Muscle of leg (tissue), 11 donors: ENCODE data around the gene CAP2. TPM values are rescaled to one million over a fixed set of nuclear protein-coding genes. Genes with fewer than 3 reads are reported as not detected.

ENCODE experiments used
- DNase-seq: peaks from one replicate; pipeline ENCODE4 v3.0.0; 2013
- H3K27ac ChIP-seq: one replicate; pipeline ENCODE4 v1.5.1; 2013; ENCODE audit warnings: mild to moderate bottlenecking, low read length, control low read depth
- H3K27me3 ChIP-seq: one replicate; pipeline ENCODE4 v1.6.1; 2013; ENCODE audit warnings: low read length; ENCODE audit not compliant: control insufficient read depth, insufficient read depth
- H3K36me3 ChIP-seq: one replicate; pipeline ENCODE4 v1.6.1; 2013; ENCODE audit warnings: low read length; ENCODE audit not compliant: control insufficient read depth, insufficient read depth
- H3K4me1 ChIP-seq: one replicate; pipeline ENCODE4 v1.6.1; 2013; ENCODE audit warnings: low read length; ENCODE audit not compliant: control insufficient read depth, insufficient read depth
- H3K4me3 ChIP-seq: one replicate; pipeline ENCODE4 v1.5.1; 2013; ENCODE audit warnings: low read length, control low read depth
- H3K9me3 ChIP-seq: replicated peaks from 2 replicates; pipeline ENCODE4 v1.6.1; 2013; ENCODE audit warnings: low read depth, low read length; ENCODE audit not compliant: control insufficient read depth
- WGBS: methylation state at CpG from one replicate; pipeline ENCODE4 v1.1.5; 2013; ENCODE audit warnings: missing lambda C conversion rate; ENCODE audit not compliant: insufficient coverage; 5-methylcytosine and 5-hydroxymethylcytosine counted together
- polyA plus RNA-seq, 8 donors: library from polyadenylated mRNA; unstranded; fragments of 120-200 nt; gene quantifications; one replicate each; pipeline versions ENCODE4 v1.2.1 to v1.2.3, GENCODE V29; 2013; ENCODE audit warnings: inconsistent platforms in 1 of 8, low replicate concordance in 1 of 8; ENCODE audit not compliant: insufficient read length in 8 of 8, insufficient read depth in 1 of 8
- total RNA-seq: library from RNA; stranded (reverse); fragments of 120-200 nt; gene quantifications from one replicate; pipeline ENCODE4 v1.2.4, GENCODE V29; 2013

Gene CAP2
- total and polyA plus RNA-seq, 9 donors, result 56.3 to 201 (median 148) TPM

- peak overlapping the region; percentile 80 for H3K27ac ChIP-seq
- 6% methylated on average over 4 of the region's 10 CpGs for WGBS
- H3K4me3 ChIP-seq, result no peak overlapping the region
- peaks cover 14% of the 10 kb centered on the region for H3K36me3 ChIP-seq
- no peaks in the 10 kb centered on the region for H3K27me3 ChIP-seq
- no peaks in the 10 kb centered on the region for H3K9me3 ChIP-seq
- DNase-seq, result peak; percentile 64
- peaks cover 28% of the 10 kb centered on the region for H3K4me1 ChIP-seq
Observed at GRCh38 chr6:17491416-17492142, 98.2 kb downstream of the CAP2 start.

- no peak for DNase-seq
- no peak overlapping the region for H3K4me3 ChIP-seq
- peaks cover 14% of the 10 kb centered on the region for H3K36me3 ChIP-seq
- 50% methylated on average over 2 of the region's 6 CpGs for WGBS
- peak overlapping the region; percentile 80 for H3K27ac ChIP-seq
- H3K9me3 ChIP-seq, result no peaks in the 10 kb centered on the region
- H3K4me1 ChIP-seq, result peaks cover 28% of the 10 kb centered on the region
- no peaks in the 10 kb centered on the region for H3K27me3 ChIP-seq
Observed at GRCh38 chr6:17492350-17492749, 99.0 kb downstream of the CAP2 start.

GRCh38 chr6:17493286-17493685, 99.9 kb downstream of the CAP2 start:
- no CpG with 5 or more reads among the region's 2 CpGs for WGBS
- H3K27ac ChIP-seq, result no peak overlapping the region
- no peaks in the 10 kb centered on the region for H3K27me3 ChIP-seq
- H3K9me3 ChIP-seq, result no peaks in the 10 kb centered on the region
- H3K4me1 ChIP-seq, result peaks cover 28% of the 10 kb centered on the region
- no peak for DNase-seq
- H3K36me3 ChIP-seq, result peaks cover 13% of the 10 kb centered on the region
- H3K4me3 ChIP-seq, result no peak overlapping the region

GRCh38 chr6:17494177-17494576, 100.8 kb downstream of the CAP2 start:
- Histone ChIP-seq H3K4me3 (no peak overlapping the region), H3K4me1 (peaks cover 28% of the 10 kb centered on the region), H3K27me3 (no peaks in the 10 kb centered on the region), H3K9me3 (no peaks in the 10 kb centered on the region), H3K27ac (no peak overlapping the region), H3K36me3 (peaks cover 13% of the 10 kb centered on the region)
- no peak for DNase-seq
- WGBS, result 55% methylated on average over 4 of the region's 4 CpGs

- H3K27ac ChIP-seq, result no peak overlapping the region
- H3K9me3 ChIP-seq, result no peaks in the 10 kb centered on the region
- H3K4me3 ChIP-seq, result no peak overlapping the region
- H3K4me1 ChIP-seq, result peaks cover 25% of the 10 kb centered on the region
- no peak for DNase-seq
- peaks cover 13% of the 10 kb centered on the region for H3K36me3 ChIP-seq
- WGBS, result no CpG with 5 or more reads among the region's 2 CpGs
- H3K27me3 ChIP-seq, result no peaks in the 10 kb centered on the region
Observed at GRCh38 chr6:17494919-17495318, 101.5 kb downstream of the CAP2 start.

GRCh38 chr6:17497535-17498095, 104.2 kb downstream of the CAP2 start:
- Histone ChIP-seq H3K27ac (no peak overlapping the region), H3K4me1 (peaks cover 5% of the 10 kb centered on the region), H3K9me3 (no peaks in the 10 kb centered on the region), H3K4me3 (no peak overlapping the region), H3K27me3 (no peaks in the 10 kb centered on the region), H3K36me3 (peaks cover 13% of the 10 kb centered on the region)
- WGBS, result 71% methylated on average over 1 of the region's 4 CpGs
- no peak for DNase-seq

GRCh38 chr6:17501442-17501841, 108.0 kb downstream of the CAP2 start:
- no peaks in the 10 kb centered on the region for H3K36me3 ChIP-seq
- no peaks in the 10 kb centered on the region for H3K4me1 ChIP-seq
- DNase-seq, result no peak
- H3K27me3 ChIP-seq, result no peaks in the 10 kb centered on the region
- H3K9me3 ChIP-seq, result no peaks in the 10 kb centered on the region
- H3K4me3 ChIP-seq, result no peak overlapping the region
- H3K27ac ChIP-seq, result no peak overlapping the region
- no CpG with 5 or more reads among the region's 3 CpGs for WGBS

GRCh38 chr6:17501982-17502704, 108.7 kb downstream of the CAP2 start:
- Histone ChIP-seq H3K27ac (no peak overlapping the region), H3K36me3 (peaks cover 3% of the 10 kb centered on the region), H3K9me3 (no peaks in the 10 kb centered on the region), H3K4me1 (no peaks in the 10 kb centered on the region), H3K27me3 (no peaks in the 10 kb centered on the region), H3K4me3 (no peak overlapping the region)
- WGBS, result no CpG with 5 or more reads among the region's 3 CpGs
- no peak for DNase-seq

- Histone ChIP-seq H3K4me1 (no peaks in the 10 kb centered on the region), H3K27ac (no peak overlapping the region), H3K9me3 (no peaks in the 10 kb centered on the region), H3K27me3 (no peaks in the 10 kb centered on the region), H3K36me3 (peaks cover 9% of the 10 kb centered on the region), H3K4me3 (no peak overlapping the region)
- DNase-seq, result no peak
- WGBS, result 95% methylated on average over 2 of the region's 7 CpGs
Observed at GRCh38 chr6:17503051-17503450, 109.7 kb downstream of the CAP2 start.

- DNase-seq, result no peak
- Histone ChIP-seq H3K4me3 (no peak overlapping the region), H3K27me3 (no peaks in the 10 kb centered on the region), H3K27ac (no peak overlapping the region), H3K4me1 (no peaks in the 10 kb centered on the region), H3K9me3 (no peaks in the 10 kb centered on the region), H3K36me3 (peaks cover 14% of the 10 kb centered on the region)
- WGBS, result no CpG with 5 or more reads among the region's 1 CpG
Observed at GRCh38 chr6:17504005-17504404, 110.6 kb downstream of the CAP2 start.
